GM19035 (cell line): ENCODE results near the gene SLITRK5.

Experiments
- ATAC-seq: cut with Tn5 transposase; IDR thresholded peaks from one replicate; pipeline ENCODE4 v1.9.1; 2021; ENCODE audit not compliant: unreplicated experiment

SLITRK5 gene

GRCh38 chr13:87712012-87712411 lies 40.8 kb downstream of the SLITRK5 start:
- no peak for ATAC-seq
